K562 (cell line): Measurements from ENCODE around the gene UBXN11.

Source experiments
- CREB1 ChIP-seq, 2 experiments: sonication (generic) in 1 of 2; formaldehyde crosslinking in 1 of 2; IDR thresholded peaks; 2 replicates each; pipeline versions ENCODE4 v1.6.1 to v1.8.0; 2012 to 2022; ENCODE audit warnings: inconsistent platforms in 1 of 2, mild to moderate bottlenecking in 1 of 2, missing genetic modification reagents in 1 of 2, moderate library complexity in 1 of 2
- CREB3L1 ChIP-seq: fragments of 450-650 bp; IDR thresholded peaks from 2 replicates; pipeline ENCODE4 v1.6.1; 2014; ENCODE audit warnings: low read depth, mild to moderate bottlenecking, moderate library complexity, borderline replicate concordance
- CTCF ChIP-seq, 3 experiments: IDR thresholded peaks in 2 of 3; conservative IDR thresholded peaks in 1 of 3; 2 replicates each; pipeline ENCODE4 v1.5.1; 2011 to 2012; ENCODE audit warnings: low read length in 3 of 3, mild to moderate bottlenecking in 3 of 3, control low read depth in 2 of 3, improper control_type of control experiment in 1 of 3, inconsistent platforms in 1 of 3, low read depth in 1 of 3, mixed read lengths in 1 of 3, moderate library complexity in 1 of 3; ENCODE audit not compliant: insufficient read depth in 2 of 3
- FOXM1 ChIP-seq, 2 experiments: fragments of 450-650 bp in 1 of 2; sonication (generic) in 1 of 2; formaldehyde crosslinking in 1 of 2; IDR thresholded peaks; 2 replicates each; pipeline versions ENCODE4 v1.6.1 to v1.9.0; 2017 to 2022; ENCODE audit warnings: low read depth in 2 of 2, mild to moderate bottlenecking in 2 of 2, missing genetic modification reagents in 1 of 2, moderate library complexity in 1 of 2
- KDM1A ChIP-seq, 2 experiments: fragments of 450-650 bp; IDR thresholded peaks; 2 replicates each; pipeline ENCODE4 v1.6.1; 2016; ENCODE audit warnings: mild to moderate bottlenecking in 2 of 2
- POLR2A ChIP-seq: fragments of 450-650 bp; conservative IDR thresholded peaks from 2 replicates; pipeline ENCODE4 v1.6.1; 2016
- ZBTB7A ChIP-seq: IDR thresholded peaks from 2 replicates; pipeline ENCODE4 v1.6.1; 2011; ENCODE audit warnings: low read depth, mild to moderate bottlenecking, low read length, moderate library complexity, borderline replicate concordance; ENCODE audit not compliant: control insufficient read depth
- TF ChIP-seq, protein P1 (sequence below): sonication (generic); formaldehyde crosslinking; IDR thresholded peaks from 2 replicates; pipeline ENCODE4 v1.8.0; 2022; ENCODE audit warnings: mild to moderate bottlenecking, missing genetic modification reagents
- TF ChIP-seq, protein P2 (sequence below): fragments of 450-650 bp; formaldehyde crosslinking; IDR thresholded peaks from 2 replicates; pipeline ENCODE4 v1.4.0; 2022; ENCODE audit warnings: mild to moderate bottlenecking, moderate library complexity
- TF ChIP-seq, protein P3 (sequence below): sonication (generic); formaldehyde crosslinking; IDR thresholded peaks from 2 replicates; pipeline ENCODE4 v1.8.0; 2023; ENCODE audit warnings: missing genetic modification reagents, mild to moderate bottlenecking, borderline replicate concordance
- TF ChIP-seq, protein P4 (sequence below): sonication (generic); formaldehyde crosslinking; IDR thresholded peaks from 2 replicates; pipeline ENCODE4 v1.9.0; 2022; ENCODE audit warnings: mild to moderate bottlenecking, missing genetic modification reagents

DNA sequence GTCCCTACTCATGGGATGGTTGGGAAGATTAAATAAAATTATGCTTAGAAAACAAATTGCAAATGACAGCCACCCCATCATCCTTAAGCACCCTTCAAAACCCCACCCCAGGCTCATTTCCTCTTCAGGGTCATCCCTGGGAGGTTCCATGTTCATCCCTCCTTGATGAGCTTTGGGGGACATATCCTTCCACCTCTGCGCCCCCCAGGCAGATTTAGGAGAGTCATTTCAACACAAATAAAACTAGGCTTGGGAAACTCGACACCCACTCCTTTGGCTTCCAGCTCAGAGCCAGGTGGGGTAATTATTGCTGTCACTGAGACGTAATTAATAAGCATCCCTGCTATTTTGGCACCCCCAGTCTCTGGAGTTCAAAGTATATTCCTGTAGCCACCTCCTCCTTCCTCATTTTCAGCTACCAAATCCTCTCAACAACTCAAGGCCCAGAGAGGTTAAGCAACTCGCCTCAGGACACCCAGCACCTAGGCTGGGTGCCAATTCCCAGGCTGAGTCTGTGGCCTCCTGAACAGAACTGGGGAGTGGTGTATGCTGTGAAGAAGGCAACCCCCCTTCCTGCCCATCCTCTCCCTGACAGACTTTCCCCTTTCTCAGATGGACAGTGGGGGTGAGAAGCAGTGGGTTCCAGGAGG, 46.9 kb upstream of the UBXN11 start:
- TF ChIP-seq FOXM1 (IDR thresholded peaks at IDR 0.05; ENCODE audit: low read depth) (no peak), FOXM1 (CRISPR knock-in tag; IDR thresholded peaks at IDR 0.05; ENCODE audit: low read depth) (no peak), POLR2A (no peak), CTCF (IDR thresholded peaks at IDR 0.05 in 2 of 3, conservative IDR thresholded peaks at IDR 0.05 in 1 of 3; ENCODE audit: insufficient read depth in 2 of 3, low read depth in 1 of 3, low read length in 3 of 3) (no peak), KDM1A (IDR thresholded peaks at IDR 0.05) (peak; percentile 70 to 83), CREB3L1 (no peak), CREB1 (IDR thresholded peaks at IDR 0.05) (no peak), CREB1 (CRISPR knock-in tag; IDR thresholded peaks at IDR 0.05) (no peak), ZBTB7A (no peak)
- TF ChIP-seq, protein P1, sequence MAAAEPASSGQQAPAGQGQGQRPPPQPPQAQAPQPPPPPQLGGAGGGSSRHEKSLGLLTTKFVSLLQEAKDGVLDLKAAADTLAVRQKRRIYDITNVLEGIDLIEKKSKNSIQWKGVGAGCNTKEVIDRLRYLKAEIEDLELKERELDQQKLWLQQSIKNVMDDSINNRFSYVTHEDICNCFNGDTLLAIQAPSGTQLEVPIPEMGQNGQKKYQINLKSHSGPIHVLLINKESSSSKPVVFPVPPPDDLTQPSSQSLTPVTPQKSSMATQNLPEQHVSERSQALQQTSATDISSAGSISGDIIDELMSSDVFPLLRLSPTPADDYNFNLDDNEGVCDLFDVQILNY = no peak
- TF ChIP-seq, protein P2, sequence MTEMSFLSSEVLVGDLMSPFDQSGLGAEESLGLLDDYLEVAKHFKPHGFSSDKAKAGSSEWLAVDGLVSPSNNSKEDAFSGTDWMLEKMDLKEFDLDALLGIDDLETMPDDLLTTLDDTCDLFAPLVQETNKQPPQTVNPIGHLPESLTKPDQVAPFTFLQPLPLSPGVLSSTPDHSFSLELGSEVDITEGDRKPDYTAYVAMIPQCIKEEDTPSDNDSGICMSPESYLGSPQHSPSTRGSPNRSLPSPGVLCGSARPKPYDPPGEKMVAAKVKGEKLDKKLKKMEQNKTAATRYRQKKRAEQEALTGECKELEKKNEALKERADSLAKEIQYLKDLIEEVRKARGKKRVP (CRISPR knock-in tag) = no peak
- TF ChIP-seq, protein P3, sequence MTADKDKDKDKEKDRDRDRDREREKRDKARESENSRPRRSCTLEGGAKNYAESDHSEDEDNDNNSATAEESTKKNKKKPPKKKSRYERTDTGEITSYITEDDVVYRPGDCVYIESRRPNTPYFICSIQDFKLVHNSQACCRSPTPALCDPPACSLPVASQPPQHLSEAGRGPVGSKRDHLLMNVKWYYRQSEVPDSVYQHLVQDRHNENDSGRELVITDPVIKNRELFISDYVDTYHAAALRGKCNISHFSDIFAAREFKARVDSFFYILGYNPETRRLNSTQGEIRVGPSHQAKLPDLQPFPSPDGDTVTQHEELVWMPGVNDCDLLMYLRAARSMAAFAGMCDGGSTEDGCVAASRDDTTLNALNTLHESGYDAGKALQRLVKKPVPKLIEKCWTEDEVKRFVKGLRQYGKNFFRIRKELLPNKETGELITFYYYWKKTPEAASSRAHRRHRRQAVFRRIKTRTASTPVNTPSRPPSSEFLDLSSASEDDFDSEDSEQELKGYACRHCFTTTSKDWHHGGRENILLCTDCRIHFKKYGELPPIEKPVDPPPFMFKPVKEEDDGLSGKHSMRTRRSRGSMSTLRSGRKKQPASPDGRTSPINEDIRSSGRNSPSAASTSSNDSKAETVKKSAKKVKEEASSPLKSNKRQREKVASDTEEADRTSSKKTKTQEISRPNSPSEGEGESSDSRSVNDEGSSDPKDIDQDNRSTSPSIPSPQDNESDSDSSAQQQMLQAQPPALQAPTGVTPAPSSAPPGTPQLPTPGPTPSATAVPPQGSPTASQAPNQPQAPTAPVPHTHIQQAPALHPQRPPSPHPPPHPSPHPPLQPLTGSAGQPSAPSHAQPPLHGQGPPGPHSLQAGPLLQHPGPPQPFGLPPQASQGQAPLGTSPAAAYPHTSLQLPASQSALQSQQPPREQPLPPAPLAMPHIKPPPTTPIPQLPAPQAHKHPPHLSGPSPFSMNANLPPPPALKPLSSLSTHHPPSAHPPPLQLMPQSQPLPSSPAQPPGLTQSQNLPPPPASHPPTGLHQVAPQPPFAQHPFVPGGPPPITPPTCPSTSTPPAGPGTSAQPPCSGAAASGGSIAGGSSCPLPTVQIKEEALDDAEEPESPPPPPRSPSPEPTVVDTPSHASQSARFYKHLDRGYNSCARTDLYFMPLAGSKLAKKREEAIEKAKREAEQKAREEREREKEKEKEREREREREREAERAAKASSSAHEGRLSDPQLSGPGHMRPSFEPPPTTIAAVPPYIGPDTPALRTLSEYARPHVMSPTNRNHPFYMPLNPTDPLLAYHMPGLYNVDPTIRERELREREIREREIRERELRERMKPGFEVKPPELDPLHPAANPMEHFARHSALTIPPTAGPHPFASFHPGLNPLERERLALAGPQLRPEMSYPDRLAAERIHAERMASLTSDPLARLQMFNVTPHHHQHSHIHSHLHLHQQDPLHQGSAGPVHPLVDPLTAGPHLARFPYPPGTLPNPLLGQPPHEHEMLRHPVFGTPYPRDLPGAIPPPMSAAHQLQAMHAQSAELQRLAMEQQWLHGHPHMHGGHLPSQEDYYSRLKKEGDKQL = no peak
- TF ChIP-seq, protein P4, sequence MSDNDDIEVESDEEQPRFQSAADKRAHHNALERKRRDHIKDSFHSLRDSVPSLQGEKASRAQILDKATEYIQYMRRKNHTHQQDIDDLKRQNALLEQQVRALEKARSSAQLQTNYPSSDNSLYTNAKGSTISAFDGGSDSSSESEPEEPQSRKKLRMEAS (CRISPR knock-in tag) = no peak
